ENCODE data around the gene SFT2D3. TPM values are rescaled to one million over a fixed set of nuclear protein-coding genes. Genes with fewer than 3 reads are reported as not detected.

SFT2D3 gene
- total RNA-seq, 1 donor from 2014 or later: 15.3 TPM

- Mint-ChIP-seq H3K27ac (no peak overlapping the region), H3K27me3 (no peaks in the 10 kb centered on the region), H3K36me3 (ENCODE audit: insufficient read depth) (no peaks in the 10 kb centered on the region), H3K9me3 (ENCODE audit: low read depth) (no peaks in the 10 kb centered on the region), H3K4me1 (ENCODE audit: low read depth) (no peaks in the 10 kb centered on the region), H3K4me3 (ENCODE audit: low read depth) (no peak overlapping the region)
- TF ChIP-seq CTCF (IDR thresholded peaks at IDR 0.05; ENCODE audit: unreplicated experiment): no peak
- DNase-seq (ENCODE audit: low spot score, unreplicated experiment): no peak
These were observed 46.5 kb upstream of the SFT2D3 start for GRCh38 chr2:127654838-127655175.

- no peaks in the 10 kb centered on the region for H3K4me1 Mint-ChIP-seq (ENCODE audit: low read depth)
- TF ChIP-seq CTCF (IDR thresholded peaks at IDR 0.05; ENCODE audit: unreplicated experiment): no peak
- H3K36me3 Mint-ChIP-seq (ENCODE audit: insufficient read depth): no peaks in the 10 kb centered on the region
- H3K27me3 Mint-ChIP-seq: no peaks in the 10 kb centered on the region
- DNase-seq (ENCODE audit: low spot score, unreplicated experiment): no peak
- H3K27ac Mint-ChIP-seq: no peak overlapping the region
- H3K4me3 Mint-ChIP-seq (ENCODE audit: low read depth): no peak overlapping the region
- H3K9me3 Mint-ChIP-seq (ENCODE audit: low read depth): no peaks in the 10 kb centered on the region
These were observed 45.9 kb upstream of the SFT2D3 start for GRCh38 chr2:127655209-127656073.

- peaks cover 6% of the 10 kb centered on the region for H3K4me1 Mint-ChIP-seq (ENCODE audit: low read depth)
- DNase-seq (ENCODE audit: low spot score, unreplicated experiment): no peak
- no peak overlapping the region for H3K4me3 Mint-ChIP-seq (ENCODE audit: low read depth)
- H3K36me3 Mint-ChIP-seq (ENCODE audit: insufficient read depth): no peaks in the 10 kb centered on the region
- no peak for TF ChIP-seq CTCF (IDR thresholded peaks at IDR 0.05; ENCODE audit: unreplicated experiment)
- no peak overlapping the region for H3K27ac Mint-ChIP-seq
- no peaks in the 10 kb centered on the region for H3K27me3 Mint-ChIP-seq
- H3K9me3 Mint-ChIP-seq (ENCODE audit: low read depth): no peaks in the 10 kb centered on the region
These were observed 44.6 kb upstream of the SFT2D3 start for GRCh38 chr2:127656569-127657231.

- no peak overlapping the region for H3K4me3 Mint-ChIP-seq (ENCODE audit: low read depth)
- TF ChIP-seq CTCF (IDR thresholded peaks at IDR 0.05; ENCODE audit: unreplicated experiment): no peak
- no peaks in the 10 kb centered on the region for H3K36me3 Mint-ChIP-seq (ENCODE audit: insufficient read depth)
- no peak overlapping the region for H3K27ac Mint-ChIP-seq
- H3K27me3 Mint-ChIP-seq: no peaks in the 10 kb centered on the region
- H3K9me3 Mint-ChIP-seq (ENCODE audit: low read depth): no peaks in the 10 kb centered on the region
- H3K4me1 Mint-ChIP-seq (ENCODE audit: low read depth): peaks cover 8% of the 10 kb centered on the region
- no peak for DNase-seq (ENCODE audit: low spot score, unreplicated experiment)
These were observed 44.1 kb upstream of the SFT2D3 start for GRCh38 chr2:127657232-127657595.

GRCh38 chr2:127658146-127658545 is 43.2 kb upstream of the SFT2D3 start:
- TF ChIP-seq CTCF (IDR thresholded peaks at IDR 0.05; ENCODE audit: unreplicated experiment): no peak
- peaks cover 9% of the 10 kb centered on the region for H3K4me1 Mint-ChIP-seq (ENCODE audit: low read depth)
- DNase-seq (ENCODE audit: low spot score, unreplicated experiment): no peak
- H3K4me3 Mint-ChIP-seq (ENCODE audit: low read depth): no peak overlapping the region
- no peak overlapping the region for H3K27ac Mint-ChIP-seq
- H3K9me3 Mint-ChIP-seq (ENCODE audit: low read depth): no peaks in the 10 kb centered on the region
- H3K36me3 Mint-ChIP-seq (ENCODE audit: insufficient read depth): no peaks in the 10 kb centered on the region
- no peaks in the 10 kb centered on the region for H3K27me3 Mint-ChIP-seq
